Tibial nerve (tissue), 4 donors: ENCODE data around the gene ATP2A2. TPM values are rescaled to one million over a fixed set of nuclear protein-coding genes. Genes with fewer than 3 reads are reported as not detected.

Experiments
- DNase-seq, 2 donors: peaks; one replicate each; pipeline ENCODE4 v3.0.0-alpha.2; 2019; ENCODE audit warnings: low spot score in 2 of 2
- H3K27ac ChIP-seq, 4 donors: fragments of 200-600 bp; sonication (generic) in 3 of 4; one replicate each; pipeline ENCODE4 v1.5.1; 2017 to 2019; ENCODE audit warnings: mild to moderate bottlenecking in 1 of 4
- H3K27me3 ChIP-seq, 2 donors: fragments of 200-600 bp; sonication (generic) in 1 of 2; one replicate each; pipeline versions ENCODE4 v1.5.1 to v1.6.0; 2017 to 2019
- H3K36me3 ChIP-seq, 3 donors: fragments of 200-600 bp; sonication (generic); one replicate each; pipeline ENCODE4 v1.5.1; 2018 to 2019
- H3K4me1 ChIP-seq, 4 donors: fragments of 200-600 bp; sonication (generic) in 3 of 4; one replicate each; pipeline ENCODE4 v1.5.1; 2017 to 2019
- H3K4me3 ChIP-seq, 4 donors: fragments of 200-600 bp; sonication (generic) in 3 of 4; one replicate each; pipeline ENCODE4 v1.5.1; 2017 to 2019; ENCODE audit warnings: mild to moderate bottlenecking in 1 of 4, moderate library complexity in 1 of 4
- H3K9me3 ChIP-seq, 4 donors: fragments of 200-600 bp; sonication (generic) in 3 of 4; one replicate each; pipeline ENCODE4 v1.5.1; 2017 to 2019
- CTCF ChIP-seq, 5 experiments: fragments of 200-600 bp in 3 of 5; fragments of 450-650 bp in 2 of 5; sonication (generic) in 3 of 5; IDR thresholded peaks; one replicate each; pipeline ENCODE4 v1.5.1; 2016 to 2019; ENCODE audit warnings: antibody characterized with exemption in 5 of 5, mild to moderate bottlenecking in 3 of 5, moderate library complexity in 2 of 5
- EP300 ChIP-seq, 2 donors: sonication (generic); formaldehyde crosslinking; IDR thresholded peaks; one replicate each; pipeline ENCODE4 v1.6.1; 2017; ENCODE audit warnings: antibody characterized with exemption in 2 of 2, mild to moderate bottlenecking in 1 of 2
- POLR2A ChIP-seq, 2 donors: fragments of 450-650 bp; IDR thresholded peaks; one replicate each; pipeline ENCODE4 v1.6.1; 2017; ENCODE audit warnings: antibody characterized with exemption in 2 of 2, mild to moderate bottlenecking in 2 of 2, moderate library complexity in 2 of 2
- WGBS, 2 donors: methylation state at CpG; one replicate each; pipeline ENCODE4 v1.1.5; 2018; 5-methylcytosine and 5-hydroxymethylcytosine counted together
- total RNA-seq, 4 donors: library from RNA; depleted of rRNA; stranded (reverse); fragments of >200 nt; gene quantifications; one replicate each; pipeline ENCODE4 v1.1.0, GENCODE V29; 2016

ATP2A2 gene
- total RNA-seq, 4 donors from 2014 or later, result 77.8 to 106 (median 90.1) TPM

DNA sequence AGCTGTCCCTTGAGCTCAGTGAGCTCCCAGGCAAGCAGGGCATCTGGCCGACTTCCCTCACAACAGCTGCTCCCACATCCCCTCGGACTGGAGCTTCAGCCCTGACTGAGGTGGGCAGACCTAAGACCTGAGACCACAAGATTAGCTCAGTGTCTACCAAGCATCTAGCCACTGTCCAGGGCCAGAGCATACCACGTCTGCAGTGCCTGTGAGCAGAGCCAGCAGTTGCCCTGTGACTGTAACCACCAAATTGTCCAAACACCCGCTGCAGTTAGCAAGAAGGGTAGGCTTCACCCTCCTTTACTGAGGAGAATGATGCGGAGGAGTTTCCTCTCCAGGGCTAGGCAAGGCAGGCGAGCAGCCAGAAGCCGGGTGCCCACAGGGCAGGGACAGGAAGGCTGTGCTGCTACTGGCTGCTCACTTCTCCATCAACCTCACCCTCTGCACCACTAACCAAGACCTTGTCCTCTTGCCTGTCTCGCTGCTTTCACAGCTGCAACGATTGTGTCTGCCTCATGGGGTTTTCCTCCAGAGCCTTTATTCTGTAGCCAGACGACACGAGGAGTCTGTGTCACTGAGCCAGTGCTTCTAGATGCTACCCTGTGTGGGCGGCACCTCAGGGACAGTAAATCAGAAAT, 68.6 kb downstream of the ATP2A2 start:
- peaks cover 0 to 71% (median 24%) of the 10 kb centered on the region in 3 donors for H3K36me3 ChIP-seq
- no peaks in the 10 kb centered on the region for H3K4me1 ChIP-seq
- H3K27me3 ChIP-seq, result no peaks in the 10 kb centered on the region
- no peaks in the 10 kb centered on the region for H3K9me3 ChIP-seq
- no peak overlapping the region for H3K27ac ChIP-seq
- no peak overlapping the region for H3K4me3 ChIP-seq
- DNase-seq, result no peak
- WGBS, 2 donors, result 48 to 50% methylated on average over 10 of the region's 12 CpGs
- TF ChIP-seq CTCF (IDR thresholded peaks at IDR 0.05) (no peak), EP300 (IDR thresholded peaks at IDR 0.05) (no peak), POLR2A (IDR thresholded peaks at IDR 0.05) (no peak)

DNA sequence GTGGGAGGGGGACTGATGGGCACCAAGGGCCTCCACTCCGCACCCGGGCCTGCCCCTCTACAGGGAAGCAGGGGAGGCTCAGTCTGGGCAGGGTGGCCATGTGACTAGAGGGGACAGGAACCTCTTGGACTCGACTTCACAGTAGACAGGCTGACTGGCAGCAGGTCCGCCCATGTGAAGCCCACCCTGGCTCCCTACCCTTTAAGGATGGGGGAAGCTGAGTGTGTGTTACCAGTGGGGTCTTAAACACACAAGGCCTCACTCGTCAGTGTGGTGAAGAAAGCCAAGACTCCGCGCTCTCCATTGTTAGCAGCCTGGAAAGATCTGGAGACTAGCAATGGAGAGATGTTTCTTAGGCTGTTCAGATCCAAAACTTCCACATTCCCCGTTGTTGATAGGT, 70.1 kb downstream of the ATP2A2 start:
- no peaks in the 10 kb centered on the region for H3K4me1 ChIP-seq
- no peak overlapping the region for H3K4me3 ChIP-seq
- TF ChIP-seq CTCF (IDR thresholded peaks at IDR 0.05), result no peak
- TF ChIP-seq POLR2A (IDR thresholded peaks at IDR 0.05), result no peak
- no peak for TF ChIP-seq EP300 (IDR thresholded peaks at IDR 0.05)
- no peaks in the 10 kb centered on the region for H3K9me3 ChIP-seq
- no peak for DNase-seq
- H3K27me3 ChIP-seq, result no peaks in the 10 kb centered on the region
- 91 to 95% methylated on average over 7 to 8 of the region's 8 CpGs for WGBS, 2 donors
- H3K27ac ChIP-seq, result no peak overlapping the region
- peaks cover 0 to 57% (median 9%) of the 10 kb centered on the region in 3 donors for H3K36me3 ChIP-seq

- H3K4me1 ChIP-seq, result no peaks in the 10 kb centered on the region
- H3K27me3 ChIP-seq, result no peaks in the 10 kb centered on the region
- no peaks in the 10 kb centered on the region for H3K9me3 ChIP-seq
- 46 to 53% methylated on average over 3 of the region's 3 CpGs for WGBS, 2 donors
- no peak overlapping the region for H3K27ac ChIP-seq
- TF ChIP-seq POLR2A (IDR thresholded peaks at IDR 0.05) (no peak), CTCF (IDR thresholded peaks at IDR 0.05) (no peak), EP300 (IDR thresholded peaks at IDR 0.05) (no peak)
- no peak for DNase-seq
- H3K36me3 ChIP-seq, result peaks cover 0 to 44% (median 4%) of the 10 kb centered on the region in 3 donors
- H3K4me3 ChIP-seq, result no peak overlapping the region
Measured at GRCh38 chr12:110352401-110352800, 71.4 kb downstream of the ATP2A2 start.

DNA sequence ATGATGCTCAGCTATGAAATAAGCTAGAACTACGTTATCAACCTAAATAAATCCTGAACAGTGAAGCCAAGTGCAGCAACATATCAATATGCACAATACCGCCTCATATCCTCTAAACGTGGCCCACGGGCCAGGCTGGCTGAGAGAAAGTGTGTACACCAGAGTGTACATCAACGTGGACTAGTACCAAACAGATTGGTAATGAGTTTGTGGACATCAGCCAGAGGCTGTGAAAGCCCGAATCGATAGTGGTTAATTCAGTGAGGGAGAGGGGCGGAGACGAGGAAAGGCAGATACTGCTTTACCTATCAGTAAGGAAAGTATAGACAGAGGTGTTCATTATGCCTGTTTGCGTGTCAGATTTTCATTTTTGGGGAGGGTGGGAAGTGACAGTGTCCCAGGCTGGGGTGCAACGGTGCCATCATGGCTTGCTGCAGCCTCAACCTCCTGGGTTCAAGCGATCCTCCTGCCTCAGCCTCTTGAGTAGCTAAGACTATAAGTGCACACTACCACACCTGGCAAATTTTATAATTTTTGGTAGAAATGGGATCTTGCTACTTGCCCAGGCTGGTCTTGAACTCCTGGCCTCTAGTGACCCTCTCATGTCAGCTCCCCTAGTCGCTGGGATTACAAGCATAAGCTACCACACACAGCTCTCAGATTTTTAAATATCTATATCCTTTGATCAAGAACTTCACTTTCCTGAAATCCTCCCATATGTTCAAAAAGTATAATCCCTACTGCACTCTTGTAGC, 72.3 kb downstream of the ATP2A2 start:
- Histone ChIP-seq H3K9me3 (no peaks in the 10 kb centered on the region), H3K27ac (no peak overlapping the region), H3K4me3 (no peak overlapping the region), H3K27me3 (no peaks in the 10 kb centered on the region), H3K4me1 (no peaks in the 10 kb centered on the region), H3K36me3 (peaks cover 0 to 34% (median 0%) of the 10 kb centered on the region in 3 donors)
- WGBS, 2 donors, result 81 to 91% methylated on average over 13 of the region's 13 CpGs
- DNase-seq, result no peak
- TF ChIP-seq POLR2A (IDR thresholded peaks at IDR 0.05) (no peak), EP300 (IDR thresholded peaks at IDR 0.05) (no peak), CTCF (IDR thresholded peaks at IDR 0.05) (no peak)

GRCh38 chr12:110354172-110354780, 73.2 kb downstream of the ATP2A2 start:
- no peak for TF ChIP-seq CTCF (IDR thresholded peaks at IDR 0.05)
- no peak for TF ChIP-seq EP300 (IDR thresholded peaks at IDR 0.05)
- no peak for TF ChIP-seq POLR2A (IDR thresholded peaks at IDR 0.05)
- Histone ChIP-seq H3K4me1 (no peaks in the 10 kb centered on the region), H3K27me3 (no peaks in the 10 kb centered on the region), H3K36me3 (peaks cover 0 to 25% (median 0%) of the 10 kb centered on the region in 3 donors), H3K4me3 (no peak overlapping the region), H3K27ac (no peak overlapping the region), H3K9me3 (no peaks in the 10 kb centered on the region)
- 71 to 74% methylated on average over 7 of the region's 7 CpGs for WGBS, 2 donors
- DNase-seq, result no peak
